ENCODE measurements around the gene FBXW11. TPM values are rescaled to one million over a fixed set of nuclear protein-coding genes. Genes with fewer than 3 reads are reported as not detected.

FBXW11 gene
- total and polyA plus RNA-seq, 2 of the 8 experiments (the other 6 are each of a cell fraction or from before 2014, with no cell fraction given) = 45.0 to 75.6 TPM

GRCh38 chr5:172002840-172003512 is 3.5 kb downstream of the FBXW11 start:
- H3K23ac ChIP-seq (ENCODE audit: insufficient read length) = no peak overlapping the region
- no peak overlapping the region for H2AFZ ChIP-seq (ENCODE audit: low read length)
- H4K20me1 ChIP-seq (replicated peaks in 1 of 2; ENCODE audit: control insufficient read depth in 1 of 2, insufficient read depth in 2 of 2, low read length in 2 of 2) = peaks cover 19 to 24% of the 10 kb centered on the region in 2 experiments
- no peak overlapping the region for H3K27ac ChIP-seq (ENCODE audit: low read depth, low read length)
- POLR2A ChIA-PET (ENCODE audit: partially characterized antibody) = interaction anchor here (1.0 kb wide), 1 partner anchor 25 kb away, joined by 4 read pairs; no protein-coding TSS in a partner anchor
- H4K8ac ChIP-seq (ENCODE audit: extremely low read depth, insufficient read depth, low read length) = no peak overlapping the region
- H3K9me3 ChIP-seq (ENCODE audit: insufficient read depth in 2 of 2, low read depth in 1 of 2, low read length in 1 of 2) = no peaks in the 10 kb centered on the region
- peaks cover 11% of the 10 kb centered on the region for H3K23me2 ChIP-seq (ENCODE audit: low read depth, low read length)
- H3K27me3 ChIP-seq (replicated peaks in 1 of 4; ENCODE audit: control insufficient read depth in 3 of 4, extremely low read depth in 1 of 4, insufficient read depth in 3 of 4, low read length in 3 of 4) = no peaks in the 10 kb centered on the region
- peaks cover 65 to 93% of the 10 kb centered on the region in 2 experiments for H3K79me2 ChIP-seq (ENCODE audit: control insufficient read depth in 1 of 2, insufficient read depth in 2 of 2, low read length in 2 of 2)
- H3K56ac ChIP-seq (replicated peaks; ENCODE audit: insufficient read length, low read depth, low read length) = no peak overlapping the region
- H2BK15ac ChIP-seq (ENCODE audit: low read length) = no peak overlapping the region
- no peak overlapping the region for H3K4ac ChIP-seq (replicated peaks; ENCODE audit: insufficient read length, low read depth, low read length)
- no peak overlapping the region for H2AK5ac ChIP-seq (ENCODE audit: low read depth, low read length)
- no peak overlapping the region for H2BK12ac ChIP-seq (ENCODE audit: low read depth, low read length)
- H3K79me1 ChIP-seq (ENCODE audit: low read depth, low read length) = peaks cover 5% of the 10 kb centered on the region; the same call in 1 of the 2 replicates
- no peak overlapping the region for H2BK5ac ChIP-seq (ENCODE audit: low read depth, low read length)
- DNase-seq (ENCODE audit: low read depth in 1 of 2, low spot score in 2 of 2) (no peak), FAIRE-seq (no peak)
- no peak overlapping the region for H2BK20ac ChIP-seq (ENCODE audit: low read length)
- no peak overlapping the region for H3K14ac ChIP-seq (ENCODE audit: insufficient read length)
- CTCF ChIA-PET (ENCODE audit: partially characterized antibody) = interaction anchor here (0.8 to 2.8 kb wide), 6 partner anchors 26 to 96 kb away, joined by 3 to 14 read pairs (median 4); no protein-coding TSS in a partner anchor
- H3K18ac ChIP-seq (ENCODE audit: extremely low read depth, low read length) = no peak overlapping the region
- no peak overlapping the region for H3K9ac ChIP-seq (replicated peaks in 1 of 4; ENCODE audit: extremely low read depth in 1 of 4, low read depth in 3 of 4, low read length in 3 of 4)
- H3K4me2 ChIP-seq (ENCODE audit: insufficient read depth in 1 of 2, low read depth in 2 of 2, low read length in 2 of 2) = peak overlapping the region; percentile 15 to 97; a peak in 3 of 4 replicates
- 77% methylated on average over 6 of the region's 6 CpGs; no CpG with 5 or more reads in 1 of the 2 experiments for WGBS, 2 experiments (ENCODE audit: extremely low coverage in 1 of 2, insufficient coverage in 1 of 2, insufficient read length in 1 of 2, insufficient replicate concordance in 2 of 2, low coverage in 1 of 2, low lambda C conversion rate in 2 of 2, missing lambda C conversion rate in 1 of 2)
- H3K36me3 ChIP-seq (ENCODE audit: control insufficient read depth in 2 of 4, insufficient read depth in 4 of 4, low read length in 3 of 4) = no peaks in the 10 kb centered on the region
- no peak overlapping the region for H4K91ac ChIP-seq (replicated peaks; ENCODE audit: insufficient read length, low read length)
- H3K4me3 ChIP-seq (ENCODE audit: extremely low read depth in 1 of 4, insufficient read depth in 2 of 4, low read depth in 3 of 4, low read length in 4 of 4) = peak overlapping the region in 1 of 4 experiments; percentile 97; a peak in 3 of 8 replicates
- peaks cover 2 to 32% (median 22%) of the 10 kb centered on the region in 4 experiments; a peak in 6 of 7 replicates for H3K4me1 ChIP-seq (replicated peaks in 1 of 4; ENCODE audit: control insufficient read depth in 3 of 4, insufficient read depth in 4 of 4, low read length in 3 of 4)
- H2BK120ac ChIP-seq (replicated peaks; ENCODE audit: low read depth, low read length) = no peak overlapping the region
- no peak overlapping the region for H4K5ac ChIP-seq (ENCODE audit: insufficient read length, low read depth, low read length)
- TF ChIP-seq SP1 (IDR thresholded peaks at IDR 0.05; ENCODE audit: low read depth, low read length) (no peak), BRCA1 (IDR thresholded peaks at IDR 0.05; ENCODE audit: low read depth, low read length) (no peak), TAF1 (IDR thresholded peaks at IDR 0.05; ENCODE audit: low read depth, low read length) (no peak), SAP30 (IDR thresholded peaks at IDR 0.05; ENCODE audit: insufficient read depth, insufficient replicate concordance, low read length) (no peak), PHF8 (conservative IDR thresholded peaks at IDR 0.05; ENCODE audit: low read depth, low read length) (no peak), CREB1 (IDR thresholded peaks at IDR 0.05) (no peak), GABPA (IDR thresholded peaks at IDR 0.05; ENCODE audit: borderline replicate concordance, insufficient read depth, low read length) (no peak), KDM1A (IDR thresholded peaks at IDR 0.05; ENCODE audit: borderline replicate concordance, low read length) (no peak), USF2 (IDR thresholded peaks at IDR 0.05; ENCODE audit: low read length) (no peak), TEAD4 (IDR thresholded peaks at IDR 0.05; ENCODE audit: low read depth, low read length) (no peak), NANOG (IDR thresholded peaks at IDR 0.05; ENCODE audit: insufficient read depth, low read depth, low read length, poor library complexity, severe bottlenecking) (no peak), BACH1 (IDR thresholded peaks at IDR 0.05; ENCODE audit: low read length) (no peak)

All from H1 (cell line).